H9 (cell line): Measurements from ENCODE around the gene KIF13A. TPM values are rescaled to one million over a fixed set of nuclear protein-coding genes. Genes with fewer than 3 reads are reported as not detected.
A peak's percentile ranks its signal among the peaks of the same experiment; 100 is the strongest.
"Not testable (repeated sequence)": the region's sequence is repeated elsewhere in the genome, so short reads cannot be mapped to it uniquely, and the experiment has no call there.

Experiments used
- DNase-seq: peaks from one replicate; pipeline ENCODE4 v3.0.0-alpha.2; 2017
- H2AFZ ChIP-seq: one replicate; pipeline ENCODE4 v1.6.1; 2013; ENCODE audit warnings: mild to moderate bottlenecking, low read length, control low read depth, moderate library complexity
- H2AK5ac ChIP-seq: 2 replicates; pipeline ENCODE4 v1.6.1; 2013; ENCODE audit warnings: low read length, control low read depth, mixed read lengths; ENCODE audit not compliant: insufficient read length
- H2BK120ac ChIP-seq: one replicate; pipeline ENCODE4 v1.6.1; 2013; ENCODE audit warnings: low read depth, mild to moderate bottlenecking, low read length, control low read depth, inconsistent platforms; ENCODE audit not compliant: poor library complexity, severe bottlenecking
- H2BK12ac ChIP-seq: 2 replicates; pipeline ENCODE4 v1.6.1; 2013; ENCODE audit warnings: low read length, control low read depth, mixed read lengths, low read depth; ENCODE audit not compliant: insufficient read length
- H2BK15ac ChIP-seq: 2 replicates; pipeline ENCODE4 v1.6.1; 2013; ENCODE audit warnings: low read depth, low read length, control low read depth
- H2BK20ac ChIP-seq: one replicate; pipeline ENCODE4 v1.6.1; 2013; ENCODE audit warnings: low read depth, mild to moderate bottlenecking, low read length, control low read depth, inconsistent platforms; ENCODE audit not compliant: poor library complexity, severe bottlenecking
- H2BK5ac ChIP-seq: 2 replicates; pipeline ENCODE4 v1.6.1; 2013; ENCODE audit warnings: low read length, control low read depth, mixed read lengths; ENCODE audit not compliant: insufficient read length
- H3K14ac ChIP-seq: 2 replicates; pipeline ENCODE4 v1.6.1; 2013; ENCODE audit warnings: low read length, control low read depth; ENCODE audit not compliant: insufficient read depth
- H3K18ac ChIP-seq: 2 replicates; pipeline ENCODE4 v1.6.1; 2013; ENCODE audit warnings: low read depth, mild to moderate bottlenecking, mixed read lengths, low read length, control low read depth; ENCODE audit not compliant: insufficient read length
- H3K23ac ChIP-seq: 2 replicates; pipeline ENCODE4 v1.6.1; 2013; ENCODE audit warnings: low read length, control low read depth, mixed read lengths, low read depth; ENCODE audit not compliant: insufficient read length
- H3K23me2 ChIP-seq: 2 replicates; pipeline ENCODE4 v1.6.1; 2013; ENCODE audit warnings: low read depth, mild to moderate bottlenecking, mixed read lengths, low read length, control low read depth; ENCODE audit not compliant: insufficient read length, poor library complexity, severe bottlenecking
- H3K27ac ChIP-seq: 2 replicates; pipeline ENCODE4 v1.5.1; 2013; ENCODE audit warnings: low read length, control low read depth, mixed read lengths, low read depth; ENCODE audit not compliant: insufficient read length
- H3K27me3 ChIP-seq: 2 replicates; pipeline ENCODE4 v1.6.1; 2013; ENCODE audit warnings: low read length, control low read depth, inconsistent platforms; ENCODE audit not compliant: insufficient read depth
- H3K4ac ChIP-seq: 2 replicates; pipeline ENCODE4 v1.6.1; 2013; ENCODE audit warnings: low read depth, mild to moderate bottlenecking, control low read depth, inconsistent platforms, low read length, moderate library complexity
- H3K4me1 ChIP-seq: 2 replicates; pipeline ENCODE4 v1.6.1; 2013; ENCODE audit warnings: low read length, control low read depth, inconsistent platforms; ENCODE audit not compliant: insufficient read depth
- H3K4me2 ChIP-seq: 2 replicates; pipeline ENCODE4 v1.6.1; 2013; ENCODE audit warnings: low read length, control low read depth, mixed read lengths; ENCODE audit not compliant: insufficient read length, insufficient read depth
- H3K56ac ChIP-seq: 2 replicates; pipeline ENCODE4 v1.6.1; 2013; ENCODE audit warnings: low read depth, mild to moderate bottlenecking, mixed read lengths, low read length, control low read depth; ENCODE audit not compliant: insufficient read length
- H3K79me1 ChIP-seq: 2 replicates; pipeline ENCODE4 v1.6.1; 2013; ENCODE audit warnings: low read depth, mild to moderate bottlenecking, moderate library complexity, low read length, control low read depth, inconsistent platforms; ENCODE audit not compliant: insufficient read depth, poor library complexity, severe bottlenecking
- H3K79me2 ChIP-seq: 2 replicates; pipeline ENCODE4 v1.6.1; 2013; ENCODE audit warnings: low read length, control low read depth, inconsistent platforms; ENCODE audit not compliant: insufficient read depth
- H3K9ac ChIP-seq: 2 replicates; pipeline ENCODE4 v1.6.1; 2013; ENCODE audit warnings: low read length, control low read depth, mixed read lengths; ENCODE audit not compliant: insufficient read length; ENCODE audit errors: extremely low read depth
- H3K9me3 ChIP-seq: one replicate; pipeline ENCODE4 v1.6.1; 2013; ENCODE audit warnings: low read depth, low read length, inconsistent platforms; ENCODE audit not compliant: control insufficient read depth
- H3T11ph ChIP-seq: one replicate; pipeline ENCODE4 v1.6.1; 2013; ENCODE audit warnings: mild to moderate bottlenecking, low read length, control low read depth, inconsistent platforms
- H4K20me1 ChIP-seq: one replicate; pipeline ENCODE4 v1.6.1; 2013; ENCODE audit not compliant: control insufficient read depth, insufficient read length, insufficient read depth
- H4K5ac ChIP-seq: 2 replicates; pipeline ENCODE4 v1.6.1; 2013; ENCODE audit warnings: low read depth, mild to moderate bottlenecking, mixed read lengths, low read length, control low read depth; ENCODE audit not compliant: insufficient read length
- H4K8ac ChIP-seq: replicated peaks from 2 replicates; pipeline ENCODE4 v1.6.1; 2013; ENCODE audit warnings: low read length, control low read depth, mixed read lengths, low read depth; ENCODE audit not compliant: insufficient read length
- H4K91ac ChIP-seq: 2 replicates; pipeline ENCODE4 v1.6.1; 2013; ENCODE audit warnings: low read depth, mild to moderate bottlenecking, moderate library complexity, mixed read lengths, low read length, control low read depth; ENCODE audit not compliant: insufficient read length
- H3K27ac Mint-ChIP-seq, 3 experiments: 2 replicates in 2 of 3; 3 replicates in 1 of 3; pipeline ENCODE4 v1.8.0; 2020 to 2021; ENCODE audit warnings: mixed read lengths in 3 of 3, mild to moderate bottlenecking in 1 of 3, moderate library complexity in 1 of 3
- H3K27me3 Mint-ChIP-seq: 2 replicates; pipeline ENCODE4 v1.8.0; 2021; ENCODE audit warnings: low read depth, mild to moderate bottlenecking, moderate library complexity, mixed read lengths
- H3K36me3 Mint-ChIP-seq, 3 experiments: 2 replicates in 2 of 3; 3 replicates in 1 of 3; pipeline ENCODE4 v1.8.0; 2020 to 2021; ENCODE audit warnings: low read depth in 3 of 3, mixed read lengths in 3 of 3; ENCODE audit not compliant: insufficient read depth in 1 of 3
- H3K4me1 Mint-ChIP-seq, 2 experiments: 2 replicates each; pipeline ENCODE4 v1.8.0; 2020; ENCODE audit warnings: mixed read lengths in 2 of 2
- H3K4me3 Mint-ChIP-seq, 2 experiments: 2 replicates in 1 of 2; 3 replicates in 1 of 2; pipeline ENCODE4 v1.8.0; 2020 to 2021; ENCODE audit warnings: mild to moderate bottlenecking in 2 of 2, mixed read lengths in 2 of 2, moderate library complexity in 1 of 2
- H3K9me3 Mint-ChIP-seq, 2 experiments: 2 replicates in 1 of 2; 3 replicates in 1 of 2; pipeline ENCODE4 v1.8.0; 2020; ENCODE audit warnings: mild to moderate bottlenecking in 2 of 2, mixed read lengths in 2 of 2, moderate library complexity in 1 of 2
- WGBS: extraction: QIAGEN DNeasy Blood & Tissue Kit; methylation state at CpG from one replicate; pipeline ENCODE4 v1.1.7; 2013; ENCODE audit warnings: missing lambda C conversion rate, low lambda C conversion rate, mixed read lengths; ENCODE audit not compliant: insufficient read length; ENCODE audit errors: extremely low coverage; 5-methylcytosine and 5-hydroxymethylcytosine counted together
- total RNA-seq: library from RNA; stranded (reverse); gene quantifications from 2 replicates; pipeline ENCODE4 v1.2.1, GENCODE V29; 2021
- TF ChIP-seq, protein P1 (sequence below): fragments of 200-600 bp; sonication (generic); conservative IDR thresholded peaks from 3 replicates; pipeline ENCODE4 v1.8.0; 2021; ENCODE audit warnings: antibody characterized with exemption, mild to moderate bottlenecking

Gene KIF13A
- total RNA-seq, 1 experiment from 2014 or later = 38.2 TPM

DNA sequence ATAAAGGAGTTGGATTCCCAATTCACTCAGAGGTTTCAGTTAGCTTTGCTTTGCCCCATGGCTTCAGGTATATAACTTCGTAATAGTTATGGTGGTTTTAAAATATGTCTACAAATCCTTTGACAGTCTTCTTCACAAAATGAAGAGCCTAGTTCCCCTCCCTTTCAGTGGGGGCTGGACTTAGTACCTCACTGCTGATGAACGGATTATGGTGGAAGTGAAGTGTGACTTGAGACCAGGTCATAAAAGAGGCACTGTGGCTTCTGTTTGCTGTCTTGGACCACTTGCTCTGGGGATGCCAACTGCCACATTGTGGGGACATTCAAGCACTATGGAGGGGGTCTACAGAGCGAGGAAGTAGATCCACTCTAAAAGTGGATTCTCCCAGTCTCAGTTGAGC lies 233.2 kb downstream of the KIF13A start:
- no peaks in the 10 kb centered on the region for H3K79me1 ChIP-seq
- TF ChIP-seq, protein P1, sequence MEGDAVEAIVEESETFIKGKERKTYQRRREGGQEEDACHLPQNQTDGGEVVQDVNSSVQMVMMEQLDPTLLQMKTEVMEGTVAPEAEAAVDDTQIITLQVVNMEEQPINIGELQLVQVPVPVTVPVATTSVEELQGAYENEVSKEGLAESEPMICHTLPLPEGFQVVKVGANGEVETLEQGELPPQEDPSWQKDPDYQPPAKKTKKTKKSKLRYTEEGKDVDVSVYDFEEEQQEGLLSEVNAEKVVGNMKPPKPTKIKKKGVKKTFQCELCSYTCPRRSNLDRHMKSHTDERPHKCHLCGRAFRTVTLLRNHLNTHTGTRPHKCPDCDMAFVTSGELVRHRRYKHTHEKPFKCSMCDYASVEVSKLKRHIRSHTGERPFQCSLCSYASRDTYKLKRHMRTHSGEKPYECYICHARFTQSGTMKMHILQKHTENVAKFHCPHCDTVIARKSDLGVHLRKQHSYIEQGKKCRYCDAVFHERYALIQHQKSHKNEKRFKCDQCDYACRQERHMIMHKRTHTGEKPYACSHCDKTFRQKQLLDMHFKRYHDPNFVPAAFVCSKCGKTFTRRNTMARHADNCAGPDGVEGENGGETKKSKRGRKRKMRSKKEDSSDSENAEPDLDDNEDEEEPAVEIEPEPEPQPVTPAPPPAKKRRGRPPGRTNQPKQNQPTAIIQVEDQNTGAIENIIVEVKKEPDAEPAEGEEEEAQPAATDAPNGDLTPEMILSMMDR = no peak
- H3K4ac ChIP-seq = no peak overlapping the region
- DNase-seq = no peak
- H3K4me2 ChIP-seq = no peak overlapping the region
- H2BK120ac ChIP-seq = no peak overlapping the region
- H3K18ac ChIP-seq = no peak overlapping the region
- H4K20me1 ChIP-seq = no peaks in the 10 kb centered on the region
- Mint-ChIP-seq H3K4me1 (no peaks in the 10 kb centered on the region), H3K36me3 (no peaks in the 10 kb centered on the region; a peak in 1 of 7 replicates), H3K27ac (peak overlapping the region in 1 of 3 experiments; percentile 40; a peak in 1 of 7 replicates), H3K9me3 (no peaks in the 10 kb centered on the region), H3K4me3 (no peak overlapping the region), H3K27me3 (no peaks in the 10 kb centered on the region)
- no peak overlapping the region for H2BK20ac ChIP-seq
- no peaks in the 10 kb centered on the region for H3K79me2 ChIP-seq
- H4K5ac ChIP-seq = peak overlapping the region; percentile 63
- H2AFZ ChIP-seq = no peak overlapping the region
- no peak overlapping the region for H3T11ph ChIP-seq
- H3K27me3 ChIP-seq = no peaks in the 10 kb centered on the region
- no peak overlapping the region for H2BK12ac ChIP-seq
- no peak overlapping the region for H2BK15ac ChIP-seq
- no peak overlapping the region for H2BK5ac ChIP-seq
- no peak overlapping the region for H3K23ac ChIP-seq
- H3K23me2 ChIP-seq = no peaks in the 10 kb centered on the region
- H4K8ac ChIP-seq = no peak overlapping the region
- H2AK5ac ChIP-seq = no peak overlapping the region
- no peak overlapping the region for H3K9ac ChIP-seq
- H4K91ac ChIP-seq = no peak overlapping the region
- no peak overlapping the region for H3K27ac ChIP-seq
- no CpG with 5 or more reads among the region's 3 CpGs for WGBS
- no peak overlapping the region for H3K14ac ChIP-seq
- no peaks in the 10 kb centered on the region for H3K4me1 ChIP-seq
- no peak overlapping the region for H3K56ac ChIP-seq
- H3K9me3 ChIP-seq = no peaks in the 10 kb centered on the region

DNA sequence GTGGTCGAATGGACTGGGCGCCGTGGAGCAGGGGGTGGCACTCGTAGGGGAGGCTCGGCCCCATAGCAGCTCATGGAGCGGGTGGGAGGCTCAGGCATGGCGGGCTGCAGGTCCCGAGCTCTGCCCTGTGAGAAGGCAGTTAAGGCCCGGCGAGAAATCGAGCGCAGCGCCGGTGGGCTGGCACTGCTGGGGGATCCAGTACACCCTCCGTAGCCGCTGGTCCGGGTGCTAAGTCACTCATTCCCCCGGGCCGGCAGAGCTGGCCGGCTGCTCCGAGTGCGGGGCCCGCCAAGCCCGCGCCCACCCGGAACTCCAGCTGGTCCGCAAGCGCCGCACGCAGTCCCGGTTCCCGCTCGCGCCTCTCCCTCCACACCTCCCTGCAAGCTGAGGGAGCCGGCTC lies 242.1 kb downstream of the KIF13A start:
- not testable (repeated sequence) for H3K4me3 Mint-ChIP-seq, H2BK15ac ChIP-seq, H3K4me2 ChIP-seq, H2BK20ac ChIP-seq, H4K8ac ChIP-seq, H2BK5ac ChIP-seq, H3K27me3 ChIP-seq, H3K27me3 Mint-ChIP-seq, H2AFZ ChIP-seq, H3K27ac ChIP-seq, H4K5ac ChIP-seq, H2AK5ac ChIP-seq, H3K18ac ChIP-seq, H3K79me2 ChIP-seq, H3K4ac ChIP-seq, H3K23ac ChIP-seq, H3T11ph ChIP-seq, H3K79me1 ChIP-seq, H3K14ac ChIP-seq, H2BK12ac ChIP-seq, H4K91ac ChIP-seq, H3K9me3 Mint-ChIP-seq, H3K4me1 ChIP-seq, H2BK120ac ChIP-seq, H3K9ac ChIP-seq, DNase-seq, H3K36me3 Mint-ChIP-seq, H3K9me3 ChIP-seq, H3K56ac ChIP-seq, H3K4me1 Mint-ChIP-seq, H4K20me1 ChIP-seq, H3K23me2 ChIP-seq, H3K27ac Mint-ChIP-seq
- no CpG with 5 or more reads among the region's 35 CpGs for WGBS
